Measurements from ENCODE around the gene SCO2.
A peak's percentile ranks its signal among the peaks of the same experiment; 100 is the strongest.

SCO2 gene

GRCh38 chr22:50487290-50488005, 38.0 kb downstream of the SCO2 start:
- TF ChIP-seq CTCF (IDR thresholded peaks at IDR 0.05; ENCODE audit: insufficient read depth, low read length, poor library complexity, severe bottlenecking), result no peak
- no peak for DNase-seq (ENCODE audit: extremely low read depth, insufficient read length)
- Histone ChIP-seq H3K27me3 (replicated peaks; ENCODE audit: control insufficient read depth, insufficient read depth, low read length) (no peaks in the 10 kb centered on the region), H3K36me3 (ENCODE audit: control insufficient read depth, insufficient read depth, low read length) (no peaks in the 10 kb centered on the region), H3K4me3 (replicated peaks; ENCODE audit: low read depth, low read length) (peak overlapping the region; percentile 10; the same call in 1 of the 2 replicates)

- Histone ChIP-seq H3K27me3 (replicated peaks; ENCODE audit: control insufficient read depth, insufficient read depth, low read length) (no peaks in the 10 kb centered on the region; the same call in 1 of the 2 replicates), H3K4me3 (replicated peaks; ENCODE audit: low read depth, low read length) (peak within 1 kb of the TSS; percentile 10; the same call in 1 of the 2 replicates), H3K36me3 (ENCODE audit: control insufficient read depth, insufficient read depth, low read length) (no peaks in the 10 kb centered on the region)
- peak; percentile 18 for DNase-seq (ENCODE audit: extremely low read depth, insufficient read length)
- TF ChIP-seq CTCF (IDR thresholded peaks at IDR 0.05; ENCODE audit: insufficient read depth, low read length, poor library complexity, severe bottlenecking), result no peak
Observed at GRCh38 chr22:50486561-50487289, 38.7 kb downstream of the SCO2 start, which contains the start of gene MIOX. MIOX (plus strand) TSS chr22:50486859; CDS start chr22:50486898, 39 bp downstream.

GRCh38 chr22:50485221-50486131, 39.9 kb downstream of the SCO2 start:
- Histone ChIP-seq H3K4me3 (replicated peaks; ENCODE audit: low read depth, low read length) (no peak overlapping the region), H3K27me3 (replicated peaks; ENCODE audit: control insufficient read depth, insufficient read depth, low read length) (no peaks in the 10 kb centered on the region; the same call in 1 of the 2 replicates), H3K36me3 (ENCODE audit: control insufficient read depth, insufficient read depth, low read length) (no peaks in the 10 kb centered on the region)
- no peak for TF ChIP-seq CTCF (IDR thresholded peaks at IDR 0.05; ENCODE audit: insufficient read depth, low read length, poor library complexity, severe bottlenecking)
- peak; percentile 3 for DNase-seq (ENCODE audit: extremely low read depth, insufficient read length)

GRCh38 chr22:50483977-50484853, 41.2 kb downstream of the SCO2 start:
- no peaks in the 10 kb centered on the region; the same call in 1 of the 2 replicates for H3K27me3 ChIP-seq (replicated peaks; ENCODE audit: control insufficient read depth, insufficient read depth, low read length)
- no peaks in the 10 kb centered on the region for H3K36me3 ChIP-seq (ENCODE audit: control insufficient read depth, insufficient read depth, low read length)
- no peak for TF ChIP-seq CTCF (IDR thresholded peaks at IDR 0.05; ENCODE audit: insufficient read depth, low read length, poor library complexity, severe bottlenecking)
- DNase-seq (ENCODE audit: extremely low read depth, insufficient read length), result no peak
- no peak overlapping the region for H3K4me3 ChIP-seq (replicated peaks; ENCODE audit: low read depth, low read length)

GRCh38 chr22:50483556-50483955, 41.8 kb downstream of the SCO2 start:
- Histone ChIP-seq H3K36me3 (ENCODE audit: control insufficient read depth, insufficient read depth, low read length) (no peaks in the 10 kb centered on the region), H3K27me3 (replicated peaks; ENCODE audit: control insufficient read depth, insufficient read depth, low read length) (no peaks in the 10 kb centered on the region; the same call in 1 of the 2 replicates), H3K4me3 (replicated peaks; ENCODE audit: low read depth, low read length) (no peak overlapping the region)
- no peak for DNase-seq (ENCODE audit: extremely low read depth, insufficient read length)
- no peak for TF ChIP-seq CTCF (IDR thresholded peaks at IDR 0.05; ENCODE audit: insufficient read depth, low read length, poor library complexity, severe bottlenecking)

All from GM06990 (cell line).